HCT116 (cell line): ENCODE results near the gene P2RX3. TPM values are rescaled to one million over a fixed set of nuclear protein-coding genes. Genes with fewer than 3 reads are reported as not detected.

Experiments
- ATAC-seq: fragments of 200-7000 bp; cut with Tn5 transposase; 2 replicates; pipeline ENCODE4 v1.9.1; 2020; ENCODE audit warnings: mild to moderate bottlenecking, moderate library complexity
- BruUV-seq: library from RNA; stranded (reverse); fragments of 400-500 nt; replicated peaks from 2 replicates; lab custom pipeline; 2021; lab: Mats Ljungman, UMichigan
- CTCF ChIA-PET: fragments of 300-600 bp; sonication (Branson Sonifier 250); formaldehyde crosslinking; loops from one replicate; lab custom pipeline; 2021; ENCODE audit warnings: antibody characterized with exemption; lab: Charles Lee
- POLR2A ChIA-PET: fragments of 300-600, 350-600 bp; sonication (Branson Sonifier 250); formaldehyde crosslinking; loops from one replicate; lab custom pipeline; 2021; ENCODE audit warnings: antibody characterized with exemption; lab: Charles Lee
- RAD21 ChIA-PET, 2 experiments: fragments of 300-600 bp; sonication (Branson Sonifier 250); formaldehyde crosslinking; loops; one replicate each; lab custom pipeline; 2023; ENCODE audit warnings: low total read pairs in 2 of 2; ENCODE audit not compliant: uncharacterized antibody in 2 of 2, unreplicated experiment in 2 of 2, low non-redundant PET in 1 of 2; lab: Charles Lee
- DNase-seq: peaks from one replicate; pipeline ENCODE4 v3.0.0-alpha.2; 2010; ENCODE audit warnings: low read depth, low spot score
- H2AFZ ChIP-seq: fragments of 200-600 bp; shearing (Covaris generic), sonication (generic); 2 replicates; pipeline ENCODE4 v1.6.1; 2017; ENCODE audit warnings: low read depth, mixed run types, mixed read lengths, antibody characterized with exemption, low read length; ENCODE audit not compliant: poor library complexity, severe bottlenecking
- H3K27ac ChIP-seq: 2 replicates; pipeline ENCODE4 v1.5.1; 2012; ENCODE audit warnings: low read depth, low read length
- H3K27me3 ChIP-seq: fragments of 200-600 bp; sonication (generic); 2 replicates; pipeline ENCODE4 v1.6.1; 2016; ENCODE audit warnings: mixed run types, low read length, mixed read lengths; ENCODE audit not compliant: insufficient read depth
- H3K36me3 ChIP-seq, 2 experiments: fragments of 200-500 bp in 1 of 2; fragments of 200-600 bp in 1 of 2; sonication (Bioruptor generic) in 1 of 2; sonication (generic) in 1 of 2; 2 replicates each; pipeline versions ENCODE4 v1.5.1 to v1.6.1; 2014 to 2016; ENCODE audit warnings: low read length in 2 of 2, inconsistent platforms in 1 of 2, mixed read lengths in 1 of 2, mixed run types in 1 of 2; ENCODE audit not compliant: insufficient read depth in 2 of 2, control insufficient read depth in 1 of 2
- H3K4me1 ChIP-seq, 2 experiments: fragments of 200-600 bp in 1 of 2; sonication (generic) in 1 of 2; 2 replicates each; pipeline versions ENCODE4 v1.5.1 to v1.6.1; 2012 to 2017; ENCODE audit warnings: low read length in 2 of 2, inconsistent platforms in 1 of 2, mild to moderate bottlenecking in 1 of 2, mixed read lengths in 1 of 2, mixed run types in 1 of 2, moderate library complexity in 1 of 2; ENCODE audit not compliant: insufficient read depth in 2 of 2, control insufficient read depth in 1 of 2
- H3K4me2 ChIP-seq: fragments of 200-600 bp; sonication (generic); 2 replicates; pipeline ENCODE4 v1.6.1; 2017; ENCODE audit warnings: mixed run types, low read length, mixed read lengths
- H3K4me3 ChIP-seq, 2 experiments: fragments of 200-600 bp in 1 of 2; sonication (generic) in 1 of 2; replicated peaks in 1 of 2; 2 replicates each; pipeline ENCODE4 v1.5.1; 2011 to 2016; ENCODE audit warnings: low read length in 2 of 2, control low read depth in 1 of 2, low read depth in 1 of 2, mild to moderate bottlenecking in 1 of 2, mixed read lengths in 1 of 2, mixed run types in 1 of 2
- H3K79me2 ChIP-seq: fragments of 200-600 bp; sonication (generic); 2 replicates; pipeline ENCODE4 v1.6.1; 2017; ENCODE audit warnings: mild to moderate bottlenecking, mixed run types, low read length, moderate library complexity, mixed read lengths; ENCODE audit not compliant: insufficient read depth
- H3K9ac ChIP-seq: fragments of 200-600 bp; sonication (generic); 2 replicates; pipeline ENCODE4 v1.6.1; 2016; ENCODE audit warnings: low read length, mixed read lengths
- H3K9me2 ChIP-seq: fragments of 200-600 bp; sonication (generic), shearing (Covaris generic); 2 replicates; pipeline ENCODE4 v1.6.1; 2017; ENCODE audit warnings: mixed run types, mild to moderate bottlenecking, moderate library complexity; ENCODE audit not compliant: insufficient read depth
- H3K9me3 ChIP-seq, 2 experiments: fragments of 200-500 bp in 1 of 2; fragments of 200-600 bp in 1 of 2; sonication (Bioruptor generic) in 1 of 2; sonication (generic) in 1 of 2; 2 replicates each; pipeline ENCODE4 v1.6.1; 2014 to 2017; ENCODE audit warnings: low read length in 2 of 2, mixed read lengths in 2 of 2, inconsistent platforms in 1 of 2, low read depth in 1 of 2, mild to moderate bottlenecking in 1 of 2, mixed run types in 1 of 2, moderate library complexity in 1 of 2; ENCODE audit not compliant: control insufficient read depth in 1 of 2, insufficient read depth in 1 of 2
- H4K20me1 ChIP-seq: fragments of 200-600 bp; sonication (generic), shearing (Covaris generic); 2 replicates; pipeline ENCODE4 v1.6.1; 2017; ENCODE audit warnings: mixed run types, mild to moderate bottlenecking, moderate library complexity; ENCODE audit not compliant: insufficient read depth
- CBX3 ChIP-seq: IDR thresholded peaks from 2 replicates; pipeline ENCODE4 v1.6.1; 2012; ENCODE audit warnings: low read depth
- EGR1 ChIP-seq: IDR thresholded peaks from 2 replicates; pipeline ENCODE4 v1.6.1; 2012; ENCODE audit warnings: low read depth
- ELF1 ChIP-seq: IDR thresholded peaks from 2 replicates; pipeline ENCODE4 v1.6.1; 2012; ENCODE audit warnings: low read depth, borderline replicate concordance
- EZH2 ChIP-seq: fragments of 200-600 bp; sonication (generic); IDR thresholded peaks from 2 replicates; pipeline ENCODE4 v1.6.1; 2017; ENCODE audit warnings: antibody characterized with exemption, mixed run types
- EZH2phosphoT487 ChIP-seq: fragments of 200-600 bp; IDR thresholded peaks from 2 replicates; pipeline ENCODE4 v1.6.1; 2018; ENCODE audit warnings: antibody characterized with exemption, borderline replicate concordance
- FOSL1 ChIP-seq: IDR thresholded peaks from 2 replicates; pipeline ENCODE4 v1.6.1; 2012; ENCODE audit warnings: low read depth
- JUND ChIP-seq: IDR thresholded peaks from 2 replicates; pipeline ENCODE4 v1.6.1; 2012
- MAX ChIP-seq: IDR thresholded peaks from 2 replicates; pipeline ENCODE4 v1.6.1; 2012
- POLR2AphosphoS5 ChIP-seq: IDR thresholded peaks from 2 replicates; pipeline ENCODE4 v1.6.1; 2011; ENCODE audit warnings: mild to moderate bottlenecking, low read depth, low read length, moderate library complexity
- RAD21 ChIP-seq: IDR thresholded peaks from 2 replicates; pipeline ENCODE4 v1.6.1; 2012; ENCODE audit warnings: low read depth, mild to moderate bottlenecking
- SIN3A ChIP-seq: IDR thresholded peaks from 2 replicates; pipeline ENCODE4 v1.6.1; 2012; ENCODE audit warnings: low read depth
- SP1 ChIP-seq: IDR thresholded peaks from 2 replicates; pipeline ENCODE4 v1.6.1; 2012; ENCODE audit warnings: low read depth
- YY1 ChIP-seq: IDR thresholded peaks from 2 replicates; pipeline ENCODE4 v1.6.1; 2011; ENCODE audit warnings: low read length, low read depth, moderate library complexity, mild to moderate bottlenecking; ENCODE audit not compliant: insufficient replicate concordance; ENCODE audit errors: extremely low read depth
- ZBTB33 ChIP-seq: IDR thresholded peaks from 2 replicates; pipeline ENCODE4 v1.6.1; 2011; ENCODE audit warnings: mild to moderate bottlenecking, low read length, moderate library complexity; ENCODE audit not compliant: insufficient replicate concordance; ENCODE audit errors: extremely low read depth
- ZFX ChIP-seq: fragments of 450-650 bp; IDR thresholded peaks from 2 replicates; pipeline ENCODE4 v1.6.1; 2017
- ZNF274 ChIP-seq: fragments of 200-500 bp; sonication (Bioruptor generic); IDR thresholded peaks from 2 replicates; pipeline ENCODE4 v1.6.1; 2014; ENCODE audit warnings: mild to moderate bottlenecking, low read depth, low read length, inconsistent platforms
- intact Hi-C: fragments of 100-400 bp; cut with micrococcal nuclease; formaldehyde crosslinking; loops from 2 replicates; pipeline ENCODE4 v1.10.0; 2022
- total RNA-seq: library from RNA; stranded (reverse); gene quantifications from one replicate; pipeline ENCODE4 v1.2.1, GENCODE V29; 2021; ENCODE audit not compliant: unreplicated experiment
- TF ChIP-seq, protein P1 (sequence below): IDR thresholded peaks from 2 replicates; pipeline ENCODE4 v1.6.1; 2012

P2RX3 gene
- total RNA-seq, 1 experiment from 2014 or later = not detected

GRCh38 chr11:57320067-57320718, 18.0 kb upstream of the P2RX3 start:
- POLR2A ChIA-PET = interaction anchor here (1.3 to 6.5 kb wide), 2 partner anchors 8 to 15 kb away, joined by 3 to 42 read pairs; partner anchors contain the start of gene SSRP1
- H2AFZ ChIP-seq = no peak overlapping the region
- RAD21 ChIA-PET = no interaction called here
- no peak overlapping the region for H3K27ac ChIP-seq
- DNase-seq = no peak
- peaks cover 32% of the 10 kb centered on the region for H3K79me2 ChIP-seq
- H3K27me3 ChIP-seq = no peaks in the 10 kb centered on the region
- no peak overlapping the region for H3K9ac ChIP-seq
- no peaks in the 10 kb centered on the region for H4K20me1 ChIP-seq
- H3K4me3 ChIP-seq = no peak overlapping the region
- no peaks in the 10 kb centered on the region for H3K9me3 ChIP-seq
- CTCF ChIA-PET = no interaction called here
- H3K9me2 ChIP-seq = no peaks in the 10 kb centered on the region
- H3K36me3 ChIP-seq = peaks cover 25 to 26% of the 10 kb centered on the region in 2 experiments; a peak in 3 of 4 replicates
- ATAC-seq = no peak
- no peak overlapping the region for H3K4me2 ChIP-seq
- no TSS peak for BruUV-seq
- peaks cover 28 to 36% of the 10 kb centered on the region in 2 experiments for H3K4me1 ChIP-seq
- intact Hi-C loops = no loop called here
- no peak for TF ChIP-seq JUND
- TF ChIP-seq POLR2AphosphoS5 = no peak
- TF ChIP-seq CBX3 = no peak
- TF ChIP-seq SP1 = no peak
- no peak for TF ChIP-seq ZFX
- no peak for TF ChIP-seq EZH2phosphoT487

- BruUV-seq = no TSS peak
- peaks cover 32% of the 10 kb centered on the region for H3K79me2 ChIP-seq
- H3K4me1 ChIP-seq = peaks cover 29 to 43% of the 10 kb centered on the region in 2 experiments
- TF ChIP-seq EZH2 = no peak
- no peak for TF ChIP-seq SP1
- TF ChIP-seq JUND = no peak
- no peak for TF ChIP-seq ELF1
- no peak for TF ChIP-seq YY1
- TF ChIP-seq FOSL1 = no peak
- no peak for TF ChIP-seq SIN3A
- TF ChIP-seq MAX = no peak
- no peak for TF ChIP-seq POLR2AphosphoS5
- TF ChIP-seq ZNF274 = no peak
- TF ChIP-seq EGR1 = no peak
- TF ChIP-seq RAD21 = no peak
- TF ChIP-seq, protein P1, sequence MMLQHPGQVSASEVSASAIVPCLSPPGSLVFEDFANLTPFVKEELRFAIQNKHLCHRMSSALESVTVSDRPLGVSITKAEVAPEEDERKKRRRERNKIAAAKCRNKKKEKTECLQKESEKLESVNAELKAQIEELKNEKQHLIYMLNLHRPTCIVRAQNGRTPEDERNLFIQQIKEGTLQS = no peak
- TF ChIP-seq ZFX = no peak
- TF ChIP-seq ZBTB33 = no peak
These were observed 17.3 kb upstream of the P2RX3 start for GRCh38 chr11:57320719-57321387.

More at GRCh38 chr11:57320719-57321387, 17.3 kb upstream of the P2RX3 start:
- peaks cover 24 to 27% of the 10 kb centered on the region in 2 experiments; a peak in 3 of 4 replicates for H3K36me3 ChIP-seq
- H4K20me1 ChIP-seq = no peaks in the 10 kb centered on the region
- no peak overlapping the region for H3K9ac ChIP-seq
- CTCF ChIA-PET = interaction anchor here (0.5 to 2.3 kb wide), 2 partner anchors 9 to 25 kb away, joined by 3 to 13 read pairs; no protein-coding TSS in a partner anchor
- POLR2A ChIA-PET = interaction anchor here (1.3 to 6.5 kb wide), 2 partner anchors 8 to 15 kb away, joined by 3 to 42 read pairs; partner anchors contain the start of gene SSRP1
- no peak for DNase-seq
- peak overlapping the region; percentile 78; the same call in 1 of the 2 replicates for H3K27ac ChIP-seq
- RAD21 ChIA-PET = interaction anchor here in 1 of 2 experiments (1.2 kb wide), 1 partner anchor 9 kb away, joined by 3 read pairs; no protein-coding TSS in a partner anchor
- no peak overlapping the region for H2AFZ ChIP-seq
- H3K4me3 ChIP-seq = no peak overlapping the region
- no peaks in the 10 kb centered on the region for H3K9me3 ChIP-seq
- intact Hi-C loops = no loop called here
- no peaks in the 10 kb centered on the region for H3K9me2 ChIP-seq
- ATAC-seq = no peak
- no peaks in the 10 kb centered on the region for H3K27me3 ChIP-seq
- H3K4me2 ChIP-seq = no peak overlapping the region
